Activated CD8-positive, alpha-beta memory T cell treated with anti-CD3 and anti-CD28 coated beads for 36 hours (primary cell): Measurements from ENCODE around the gene NHSL1. TPM values are rescaled to one million over a fixed set of nuclear protein-coding genes. Genes with fewer than 3 reads are reported as not detected.

Experiments
- total RNA-seq, 2 experiments: library from RNA; stranded (reverse); gene quantifications; one replicate each; pipeline ENCODE4 v1.2.3, GENCODE V29; 2021

The NHSL1 gene
- total RNA-seq, 2 experiments from 2014 or later: 0.19 to 0.38 TPM

Other genes with a start within 250 kb of the NHSL1 start
- gene SMIM28, start 121.6 kb downstream of the NHSL1 start, total RNA-seq: not detected
- 10 to 100 TPM; 25.4 to 28.6 TPM for gene HEBP2, start 95.3 kb downstream of the NHSL1 start, total RNA-seq